NCI-H524 treated with DMSO at 0.1 percent for 48 hours (cell line): ENCODE results near the gene CLCN3.
"Not testable (repeated sequence)": the region's sequence is repeated elsewhere in the genome, so short reads cannot be mapped to it uniquely, and the experiment has no call there.

ENCODE experiments used
- DNase-seq: peaks from one replicate; lab custom pipeline; 2025; lab: John Stamatoyannopoulos, UW

The CLCN3 gene

DNA sequence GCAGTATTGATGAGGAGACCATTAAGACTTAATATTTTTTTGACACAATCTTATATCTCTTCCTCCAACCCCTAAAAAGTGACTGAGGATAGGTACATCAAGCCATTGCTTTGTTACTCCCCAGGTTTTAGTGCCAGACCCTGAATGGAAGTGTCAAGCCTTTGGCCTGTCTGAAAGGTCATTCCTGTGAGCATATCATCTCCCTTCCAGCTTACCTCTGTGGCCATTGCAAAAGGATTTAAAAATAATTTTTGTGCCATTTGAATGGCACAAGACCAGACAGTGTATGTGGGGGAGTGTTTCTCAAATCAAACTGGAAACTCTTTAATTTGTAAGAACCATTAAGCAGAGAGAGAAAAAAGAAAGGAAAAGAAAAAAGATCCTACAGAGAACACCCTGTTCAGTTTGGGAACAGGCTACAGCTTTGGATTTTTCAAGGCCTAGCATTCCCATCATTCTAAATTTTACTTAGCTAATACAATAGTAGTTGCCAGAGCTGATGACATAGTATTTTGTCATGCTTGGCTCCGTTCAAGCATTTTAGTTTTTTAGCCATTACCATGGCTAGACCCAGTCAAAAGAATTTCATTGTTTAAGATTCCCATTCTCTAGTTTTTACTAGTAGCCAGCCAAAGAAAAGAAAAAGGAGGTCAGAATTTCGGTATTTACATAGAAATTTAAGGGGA lies 87.7 kb downstream of the CLCN3 start:
- no peak for DNase-seq

- DNase-seq, result no peak
These were observed 95.4 kb downstream of the CLCN3 start for GRCh38 chr4:169715826-169716225.

DNA sequence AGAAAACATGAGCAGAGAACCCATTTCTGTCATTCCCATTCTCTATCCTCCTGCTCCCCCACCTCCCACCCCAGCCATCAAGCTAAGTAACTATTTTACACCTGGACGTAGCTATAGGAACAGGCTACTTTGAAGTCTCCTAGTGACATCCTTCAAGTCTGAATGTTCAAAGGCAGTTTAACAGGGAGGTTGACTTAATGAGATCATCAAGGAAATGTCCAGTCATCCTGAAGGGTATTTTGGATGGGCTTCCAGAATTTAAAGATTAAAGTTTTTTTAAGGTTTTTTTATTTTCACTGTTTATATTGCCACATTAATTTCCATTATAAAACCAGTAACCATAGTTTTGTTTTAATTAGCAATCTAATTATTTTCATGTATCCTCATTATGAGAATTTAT lies 96.3 kb downstream of the CLCN3 start:
- no peak for DNase-seq

GRCh38 chr4:169720529-169720928 lies 100.2 kb downstream of the CLCN3 start:
- DNase-seq, result no peak

DNA sequence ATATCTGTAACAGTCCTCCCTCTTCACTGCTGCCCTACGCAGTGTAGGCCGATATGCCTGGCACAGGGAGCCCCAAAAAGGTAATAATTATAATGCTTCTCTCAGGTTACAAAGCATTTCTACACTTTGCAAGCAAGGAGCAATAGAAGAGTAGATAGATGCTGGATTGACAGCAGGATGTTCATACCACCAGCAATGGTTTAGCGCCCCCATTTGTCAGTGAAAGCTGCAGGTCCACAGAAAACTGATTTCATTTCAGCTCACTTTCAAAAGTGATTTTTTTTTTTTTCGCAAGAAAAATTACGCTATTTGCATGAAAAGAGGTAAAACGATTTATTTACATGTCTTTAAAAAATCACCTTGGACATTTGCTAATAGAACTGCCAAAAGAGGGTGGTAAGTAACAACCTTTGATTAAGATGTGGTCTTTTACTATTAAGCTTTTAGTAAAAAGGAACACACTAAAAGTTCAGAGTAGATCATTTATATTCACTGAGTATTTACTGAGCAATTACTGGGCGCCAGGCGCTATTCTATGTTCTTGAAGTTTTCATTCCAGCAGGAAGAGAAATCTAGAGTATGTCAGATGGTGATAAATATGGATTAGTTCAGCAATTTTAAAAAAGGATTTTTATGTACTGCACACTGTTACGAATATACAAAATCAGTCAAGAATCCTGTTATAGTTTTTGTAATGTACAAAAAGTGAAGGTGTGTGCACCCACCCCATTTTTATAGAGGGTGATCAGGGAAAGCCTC lies 103.0 kb downstream of the CLCN3 start:
- DNase-seq, result no peak

DNA sequence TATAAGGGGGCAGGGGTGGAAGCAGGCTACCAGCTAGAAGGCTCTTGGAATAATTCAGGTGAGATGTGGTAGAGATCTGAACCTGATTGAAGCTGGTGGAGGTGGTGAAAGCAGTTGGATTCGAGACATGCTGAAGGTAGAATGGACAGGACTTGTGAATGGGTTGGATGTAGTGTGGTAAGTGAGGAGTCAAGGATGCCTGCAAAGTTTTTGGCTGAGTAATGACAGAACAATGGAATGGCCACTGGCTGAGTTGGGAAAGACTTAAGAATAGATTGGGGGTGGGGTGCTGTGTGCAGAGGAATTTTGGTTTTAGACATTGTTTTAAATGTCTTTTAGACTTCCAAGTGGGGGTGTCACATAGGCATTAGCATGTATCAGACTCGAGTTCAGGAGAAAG lies 103.9 kb downstream of the CLCN3 start:
- no peak for DNase-seq

GRCh38 chr4:169727616-169728015 lies 107.2 kb downstream of the CLCN3 start:
- no peak for DNase-seq

- no peak for DNase-seq
These were observed 110.2 kb downstream of the CLCN3 start for GRCh38 chr4:169730564-169730963.

- not testable (repeated sequence) for DNase-seq
These were observed 118.2 kb downstream of the CLCN3 start for GRCh38 chr4:169738604-169739003.

GRCh38 chr4:169741569-169741968 lies 121.2 kb downstream of the CLCN3 start:
- no peak for DNase-seq

- DNase-seq, result no peak
These were observed 124.2 kb downstream of the CLCN3 start for GRCh38 chr4:169744601-169745000.

- DNase-seq, result no peak
These were observed 124.9 kb downstream of the CLCN3 start for GRCh38 chr4:169745291-169745690.

GRCh38 chr4:169756971-169757574 lies 136.7 kb downstream of the CLCN3 start:
- no peak for DNase-seq

DNA sequence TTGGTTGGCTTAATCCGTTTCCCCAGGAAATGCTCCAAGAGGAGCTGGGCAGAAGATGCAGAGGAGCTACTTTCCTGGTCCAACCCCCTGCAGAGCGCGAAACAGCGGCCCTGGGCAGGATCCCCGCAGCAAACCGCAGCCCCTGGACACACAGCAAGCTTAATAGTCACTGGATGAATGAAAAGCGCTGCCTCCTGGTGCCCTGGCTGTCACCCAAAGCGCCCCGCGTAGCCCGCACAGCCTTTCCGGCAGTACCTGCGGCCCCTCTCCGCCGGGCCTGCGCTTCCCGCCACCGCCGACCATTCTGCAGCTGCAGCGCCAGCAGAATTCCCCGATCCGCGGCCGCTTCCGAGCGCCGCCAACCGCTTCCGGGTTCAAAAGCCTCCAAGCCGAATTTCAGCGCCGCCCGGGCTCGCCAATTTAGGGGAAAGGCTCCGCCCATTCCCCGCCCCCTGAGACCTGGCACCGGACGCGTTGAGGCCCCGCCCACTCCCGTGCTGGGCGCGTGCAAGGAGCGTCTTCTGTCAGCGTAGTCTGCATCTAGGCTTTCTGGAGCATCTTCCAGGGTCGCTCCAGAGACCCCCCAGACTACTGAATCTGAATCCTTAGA lies 137.3 kb downstream of the CLCN3 start, which contains the start of gene HPF1:
HPF1 (minus strand) TSS at position 370 of the 610 bp plus-strand sequence; CDS start at position 303, 67 bp downstream.
- peak; percentile 38 for DNase-seq

- DNase-seq, result no peak
These were observed 138.1 kb downstream of the CLCN3 start for GRCh38 chr4:169758401-169758962.

- no peak for DNase-seq
These were observed 141.5 kb downstream of the CLCN3 start for GRCh38 chr4:169761846-169762245.

DNA sequence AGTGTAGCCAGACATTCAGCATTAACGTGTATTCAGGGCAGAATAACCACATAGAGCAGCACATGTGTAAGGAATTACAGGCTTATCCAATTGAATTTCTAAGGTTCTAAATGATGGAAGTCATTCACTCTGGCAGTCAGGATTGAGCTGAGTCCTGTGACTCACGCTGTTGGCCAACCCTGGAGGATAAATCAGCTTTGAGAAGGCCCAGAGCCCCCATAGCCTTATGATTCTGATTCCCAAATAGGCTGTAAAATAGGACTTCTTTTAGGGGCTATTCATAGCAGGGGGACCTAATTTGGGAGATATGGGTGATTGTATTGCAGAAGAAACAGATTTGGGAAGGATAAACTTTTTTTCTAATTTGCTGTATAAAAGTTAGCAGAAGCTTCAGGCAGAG lies 145.5 kb downstream of the CLCN3 start:
- DNase-seq, result no peak

DNA sequence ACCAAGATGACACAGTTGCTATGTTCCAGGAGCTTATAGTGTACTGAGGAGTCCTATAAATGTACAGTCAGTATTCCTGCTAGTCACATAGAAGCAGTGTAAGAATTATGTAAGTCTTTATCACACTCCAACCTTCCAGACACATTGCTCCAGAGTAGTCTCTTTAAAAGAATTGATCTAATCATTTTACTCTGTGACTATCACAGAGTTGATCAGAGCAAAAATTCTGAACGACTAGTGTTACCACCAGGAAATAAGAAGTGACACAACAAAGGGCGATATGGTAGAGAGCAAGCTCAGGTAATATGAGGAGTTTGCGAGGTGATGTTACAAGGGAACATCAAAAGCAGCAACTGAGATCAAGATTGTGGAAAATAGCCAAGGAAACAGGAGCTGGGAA lies 146.4 kb downstream of the CLCN3 start:
- no peak for DNase-seq

- no peak for DNase-seq
These were observed 148.0 kb downstream of the CLCN3 start for GRCh38 chr4:169768385-169768784.

GRCh38 chr4:169770416-169770815 lies 150.0 kb downstream of the CLCN3 start:
- no peak for DNase-seq

DNA sequence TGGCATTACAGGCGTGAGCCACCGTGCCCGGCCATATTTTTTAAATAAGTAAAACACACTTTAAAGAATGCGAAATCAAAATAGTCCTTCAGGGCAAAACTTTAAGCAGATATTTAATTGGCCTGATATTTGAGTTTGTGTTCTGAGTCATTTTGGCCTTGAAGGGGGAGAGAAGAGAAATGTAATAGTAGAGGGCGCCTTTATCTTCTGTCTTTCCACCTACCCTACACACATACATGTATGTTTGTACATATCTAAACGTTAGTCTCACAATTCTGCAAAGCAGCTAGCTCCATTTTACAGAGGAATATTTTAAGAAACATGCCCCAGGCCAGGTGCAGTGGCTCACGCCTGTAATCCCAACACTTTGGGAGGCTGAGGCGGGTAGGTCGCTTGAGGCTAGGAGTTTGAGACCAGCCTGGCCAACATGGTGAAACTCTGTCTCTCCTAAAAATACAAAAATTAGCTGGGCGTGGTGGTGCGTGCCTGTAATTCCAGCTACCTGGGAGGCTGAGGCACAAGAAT lies 151.2 kb downstream of the CLCN3 start:
- not testable (repeated sequence) for DNase-seq
